Naive thymus-derived CD4-positive, alpha-beta T cell (primary cell): ENCODE results near the gene CAPZA1. TPM values are rescaled to one million over a fixed set of nuclear protein-coding genes. Genes with fewer than 3 reads are reported as not detected.

Experiments
- ATAC-seq: fragments of 150-1000 bp; cut with Tn5 transposase; 2 replicates; pipeline ENCODE4 v1.10.0; 2021; ENCODE audit warnings: mild to moderate bottlenecking, moderate library complexity
- CTCF ChIA-PET: fragments of 350-600 bp; sonication (Branson Sonifier 250); formaldehyde crosslinking; loops from one replicate; lab custom pipeline; 2021; ENCODE audit warnings: antibody characterized with exemption; lab: Charles Lee
- POLR2A ChIA-PET: fragments of 350-600 bp; sonication (Branson Sonifier 250); formaldehyde crosslinking; loops from one replicate; lab custom pipeline; 2021; ENCODE audit warnings: antibody characterized with exemption, inconsistent platforms; lab: Charles Lee
- DNase-seq, 9 donors: peaks; one replicate each; pipeline versions ENCODE4 v3.0.0 to v3.0.0-alpha.2; 2020 to 2022; ENCODE audit warnings: mixed read lengths in 1 of 9
- H3K27ac ChIP-seq: one replicate; pipeline ENCODE4 v1.7.0; 2013; ENCODE audit warnings: mild to moderate bottlenecking, low read depth, low read length, moderate library complexity
- H3K27me3 ChIP-seq, 2 donors: one replicate each; pipeline ENCODE4 v1.7.0; 2013; ENCODE audit warnings: low read length in 2 of 2, mild to moderate bottlenecking in 2 of 2, moderate library complexity in 2 of 2; ENCODE audit not compliant: control insufficient read depth in 2 of 2, insufficient read depth in 2 of 2
- H3K36me3 ChIP-seq, 3 experiments: 1 replicate in 2 of 3; 2 replicates in 1 of 3; pipeline ENCODE4 v1.7.0; 2013; ENCODE audit warnings: low read length in 3 of 3, mild to moderate bottlenecking in 3 of 3, moderate library complexity in 1 of 3; ENCODE audit not compliant: insufficient read depth in 3 of 3, control insufficient read depth in 2 of 3
- H3K4me1 ChIP-seq, 2 donors: one replicate each; pipeline ENCODE4 v1.7.0; 2013; ENCODE audit warnings: low read length in 2 of 2, mild to moderate bottlenecking in 2 of 2, moderate library complexity in 1 of 2; ENCODE audit not compliant: control insufficient read depth in 2 of 2, insufficient read depth in 2 of 2
- H3K4me3 ChIP-seq: 2 replicates; pipeline ENCODE4 v1.7.0; 2013; ENCODE audit warnings: mild to moderate bottlenecking, low read length
- H3K9me3 ChIP-seq, 3 experiments: 1 replicate in 2 of 3; 2 replicates in 1 of 3; pipeline ENCODE4 v1.7.0; 2013; ENCODE audit warnings: low read length in 3 of 3; ENCODE audit not compliant: control insufficient read depth in 2 of 3
- H3K27ac Mint-ChIP-seq, 9 donors: one replicate each; pipeline ENCODE4 v1.8.0; 2020 to 2022; ENCODE audit warnings: mixed read lengths in 9 of 9, mild to moderate bottlenecking in 8 of 9, moderate library complexity in 5 of 9, inconsistent platforms in 2 of 9
- H3K27me3 Mint-ChIP-seq, 5 donors: one replicate each; pipeline ENCODE4 v1.8.0; 2021 to 2022; ENCODE audit warnings: mixed read lengths in 5 of 5, mild to moderate bottlenecking in 1 of 5
- H3K36me3 Mint-ChIP-seq, 5 donors: one replicate each; pipeline ENCODE4 v1.8.0; 2020 to 2022; ENCODE audit warnings: mixed read lengths in 5 of 5, mild to moderate bottlenecking in 3 of 5, inconsistent platforms in 1 of 5
- H3K4me1 Mint-ChIP-seq, 7 donors: one replicate each; pipeline ENCODE4 v1.8.0; 2020 to 2022; ENCODE audit warnings: mixed read lengths in 7 of 7, mild to moderate bottlenecking in 3 of 7, inconsistent platforms in 1 of 7
- H3K4me3 Mint-ChIP-seq, 10 donors: one replicate each; pipeline ENCODE4 v1.8.0; 2020 to 2022; ENCODE audit warnings: mild to moderate bottlenecking in 10 of 10, mixed read lengths in 10 of 10, moderate library complexity in 6 of 10, inconsistent platforms in 2 of 10
- H3K9me3 Mint-ChIP-seq, 11 donors: one replicate each; pipeline ENCODE4 v1.8.0; 2020 to 2022; ENCODE audit warnings: mixed read lengths in 11 of 11, mild to moderate bottlenecking in 4 of 11, inconsistent platforms in 1 of 11, moderate library complexity in 1 of 11
- intact Hi-C, 2 donors: fragments of 100-400 bp; cut with micrococcal nuclease; formaldehyde crosslinking; loops; one replicate each; pipeline ENCODE4 v1.15.1; 2023
- polyA plus RNA-seq, 2 donors: library from polyadenylated mRNA; unstranded; fragments of 300-500 nt; fragmentation: Illumina TruSeq; gene quantifications; one replicate each; pipeline ENCODE4 v1.2.3, GENCODE V29; 2021
- total RNA-seq, 6 experiments: library from RNA in 5 of 6; stranded (reverse) in 5 of 6; gene quantifications; 1 replicate in 5 of 6; 2 replicates in 1 of 6; pipeline ENCODE4 v1.2.3 and lab custom pipeline; 2021 to 2026

Gene CAPZA1
- 100 to 1,000 TPM; 114 to 237 (median 143) TPM for total RNA-seq
- 100 to 1,000 TPM; 114 to 135 TPM for polyA plus RNA-seq
- total RNA-seq (lab: John Stamatoyannopoulos, UW) = 94.2 reads per million, percentile 83 among the genes with 10 or more reads in this experiment

- Histone ChIP-seq H3K9me3 (no peaks in the 10 kb centered on the region), H3K36me3 (peaks cover 0 to 7% (median 0%) of the 10 kb centered on the region in 3 experiments), H3K4me1 (peaks cover 19 to 21% of the 10 kb centered on the region in 2 donors), H3K27ac (peak within 1 kb of the TSS; percentile 100), H3K4me3 (peak within 1 kb of the TSS; percentile 93), H3K27me3 (no peaks in the 10 kb centered on the region)
- CTCF ChIA-PET = interaction anchor here (0.6 to 2.0 kb wide), 3 partner anchors 54 to 228 kb away, joined by 3 to 6 read pairs (median 3); partner anchors contain the start of gene MOV10
- POLR2A ChIA-PET = interaction anchor here (0.7 to 7.0 kb wide), 19 partner anchors 15 to 1947 kb away, joined by 3 to 76 read pairs (median 4); partner anchors contain the start of genes LRIG2, MOV10, PPM1J and RHOC
- Mint-ChIP-seq H3K36me3 (peaks cover 0 to 17% (median 4%) of the 10 kb centered on the region in 5 donors), H3K27me3 (peaks cover 0 to 1% (median 0%) of the 10 kb centered on the region in 5 donors), H3K4me3 (peak within 1 kb of the TSS; percentile 98 to 100 (median 99)), H3K9me3 (peaks cover 0 to 4% (median 0%) of the 10 kb centered on the region in 11 donors), H3K4me1 (peaks cover 27 to 55% (median 46%) of the 10 kb centered on the region in 7 donors), H3K27ac (peak within 1 kb of the TSS; percentile 99 to 100 (median 100))
- ATAC-seq = peak; percentile 89
- intact Hi-C loops = loop anchor here (1.0 to 10.0 kb wide), 17 partner anchors 27 to 1727 kb away; partner anchors contain the start of genes LRIG2 (in 2 of the 2), MOV10 (in 2 of the 2), PPM1J (in 2 of the 2) and PTPN22 (in 2 of the 2)
- peak; percentile 83 to 93 (median 91) for DNase-seq
These were observed at the start of gene CAPZA1 for GRCh38 chr1:112619518-112620376. Gene CAPZA1 (plus strand): TSS chr1:112619832. CDS start chr1:112619845, 13 bp downstream.

GRCh38 chr1:112575154-112575804, 44.4 kb upstream of the CAPZA1 start:
- no peak overlapping the region for H3K27ac Mint-ChIP-seq
- no peak for ATAC-seq
- no peak overlapping the region for H3K4me3 Mint-ChIP-seq
- intact Hi-C loops = no loop called here
- H3K27me3 Mint-ChIP-seq = no peaks in the 10 kb centered on the region
- H3K27me3 ChIP-seq = no peaks in the 10 kb centered on the region
- H3K9me3 Mint-ChIP-seq = no peaks in the 10 kb centered on the region
- POLR2A ChIA-PET = no interaction called here
- DNase-seq = no peak
- H3K9me3 ChIP-seq = no peaks in the 10 kb centered on the region
- CTCF ChIA-PET = interaction anchor here (0.8 kb wide), 1 partner anchor 31 kb away, joined by 3 read pairs; no protein-coding TSS in a partner anchor
- H3K36me3 Mint-ChIP-seq = peaks cover 9 to 48% (median 35%) of the 10 kb centered on the region in 5 donors
- peaks cover 0 to 29% (median 0%) of the 10 kb centered on the region in 3 experiments for H3K36me3 ChIP-seq
- no peak overlapping the region for H3K27ac ChIP-seq
- H3K4me1 Mint-ChIP-seq = no peaks in the 10 kb centered on the region
- no peak overlapping the region for H3K4me3 ChIP-seq
- H3K4me1 ChIP-seq = no peaks in the 10 kb centered on the region

GRCh38 chr1:112576240-112576639, 43.4 kb upstream of the CAPZA1 start:
- no peaks in the 10 kb centered on the region for H3K9me3 Mint-ChIP-seq
- H3K27me3 Mint-ChIP-seq = no peaks in the 10 kb centered on the region
- no peak for ATAC-seq
- CTCF ChIA-PET = interaction anchor here (0.7 to 0.8 kb wide), 2 partner anchors 32 to 33 kb away, joined by 3 read pairs; no protein-coding TSS in a partner anchor
- Histone ChIP-seq H3K27me3 (no peaks in the 10 kb centered on the region), H3K4me1 (no peaks in the 10 kb centered on the region), H3K9me3 (no peaks in the 10 kb centered on the region), H3K36me3 (peaks cover 0 to 32% (median 0%) of the 10 kb centered on the region in 3 experiments), H3K27ac (no peak overlapping the region), H3K4me3 (no peak overlapping the region)
- DNase-seq = no peak
- no peak overlapping the region for H3K27ac Mint-ChIP-seq
- H3K36me3 Mint-ChIP-seq = peaks cover 9 to 48% (median 31%) of the 10 kb centered on the region in 5 donors
- H3K4me3 Mint-ChIP-seq = no peak overlapping the region
- POLR2A ChIA-PET = no interaction called here
- H3K4me1 Mint-ChIP-seq = no peaks in the 10 kb centered on the region
- intact Hi-C loops = no loop called here

GRCh38 chr1:112579801-112580510, 39.7 kb upstream of the CAPZA1 start:
- Histone ChIP-seq H3K9me3 (no peaks in the 10 kb centered on the region), H3K27ac (no peak overlapping the region), H3K4me3 (no peak overlapping the region), H3K27me3 (no peaks in the 10 kb centered on the region), H3K4me1 (no peaks in the 10 kb centered on the region), H3K36me3 (peaks cover 0 to 23% (median 0%) of the 10 kb centered on the region in 3 experiments)
- no peak for DNase-seq
- POLR2A ChIA-PET = no interaction called here
- no peaks in the 10 kb centered on the region for H3K27me3 Mint-ChIP-seq
- no peaks in the 10 kb centered on the region for H3K9me3 Mint-ChIP-seq
- no peak overlapping the region for H3K27ac Mint-ChIP-seq
- CTCF ChIA-PET = interaction anchor here (0.6 kb wide), 1 partner anchor 188 kb away, joined by 3 read pairs; no protein-coding TSS in a partner anchor
- no peaks in the 10 kb centered on the region for H3K4me1 Mint-ChIP-seq
- intact Hi-C loops = no loop called here
- peaks cover 6 to 42% (median 22%) of the 10 kb centered on the region in 5 donors for H3K36me3 Mint-ChIP-seq
- H3K4me3 Mint-ChIP-seq = no peak overlapping the region
- no peak for ATAC-seq

- Mint-ChIP-seq H3K36me3 (peaks cover 0 to 27% (median 9%) of the 10 kb centered on the region in 5 donors), H3K27ac (no peak overlapping the region), H3K27me3 (no peaks in the 10 kb centered on the region), H3K9me3 (no peaks in the 10 kb centered on the region), H3K4me3 (no peak overlapping the region), H3K4me1 (no peaks in the 10 kb centered on the region)
- peaks cover 0 to 10% (median 0%) of the 10 kb centered on the region in 3 experiments for H3K36me3 ChIP-seq
- no peak overlapping the region for H3K4me3 ChIP-seq
- H3K27me3 ChIP-seq = no peaks in the 10 kb centered on the region
- intact Hi-C loops = no loop called here
- POLR2A ChIA-PET = no interaction called here
- ATAC-seq (no peak), DNase-seq (no peak)
- no peaks in the 10 kb centered on the region for H3K4me1 ChIP-seq
- no peak overlapping the region for H3K27ac ChIP-seq
- CTCF ChIA-PET = no interaction called here
- no peaks in the 10 kb centered on the region for H3K9me3 ChIP-seq
These were observed 37.9 kb upstream of the CAPZA1 start for GRCh38 chr1:112581586-112582192.
